Measurements from ENCODE around the gene SAA2.
"Not testable (repeated sequence)": the region's sequence is repeated elsewhere in the genome, so short reads cannot be mapped to it uniquely, and the experiment has no call there.

Gene SAA2

DNA sequence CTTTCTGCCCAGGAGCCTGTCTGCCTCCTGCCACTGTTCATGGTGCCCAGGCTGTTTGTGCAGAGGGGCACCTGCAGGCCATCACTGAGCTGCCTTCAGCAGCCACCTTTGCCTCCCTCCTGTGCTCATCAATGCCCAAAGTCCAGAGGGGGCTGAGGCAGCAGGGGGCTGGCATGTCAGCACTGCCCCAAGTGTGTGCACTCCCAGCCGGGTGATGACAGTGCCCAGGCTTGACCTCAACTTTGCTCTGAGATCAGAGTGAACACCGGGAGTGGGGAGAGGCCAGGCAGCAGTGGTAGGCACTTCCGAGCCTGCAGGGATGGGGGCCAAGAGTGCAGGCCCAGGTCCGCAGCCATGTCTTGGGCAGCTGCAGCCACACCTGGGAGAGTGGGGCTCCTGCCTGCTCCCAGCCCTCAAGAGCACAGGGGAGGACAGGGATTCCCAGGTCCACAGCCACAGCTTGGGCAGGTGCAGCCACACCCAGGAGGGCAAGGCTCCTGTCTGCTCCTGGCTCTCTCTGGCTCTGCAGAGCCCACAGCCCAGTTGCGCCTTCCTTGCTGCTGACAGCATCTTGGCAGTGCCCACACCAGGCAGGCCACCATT, 27.1 kb downstream of the SAA2 start:
- H3K9me3 ChIP-seq (ENCODE audit: control insufficient read depth, low read length) = no peaks in the 10 kb centered on the region
- no peaks in the 10 kb centered on the region for H3K36me3 ChIP-seq (ENCODE audit: control insufficient read depth, insufficient read depth, low read length)
- H3K9ac ChIP-seq (ENCODE audit: low read length) = no peak overlapping the region
- H3K27me3 ChIP-seq (ENCODE audit: control insufficient read depth, insufficient read depth, low read length) = no peaks in the 10 kb centered on the region
- no peak overlapping the region for H3K4me3 ChIP-seq (ENCODE audit: low read length)
- no peaks in the 10 kb centered on the region for H3K4me1 ChIP-seq (ENCODE audit: control insufficient read depth, insufficient read depth, low read length)

DNA sequence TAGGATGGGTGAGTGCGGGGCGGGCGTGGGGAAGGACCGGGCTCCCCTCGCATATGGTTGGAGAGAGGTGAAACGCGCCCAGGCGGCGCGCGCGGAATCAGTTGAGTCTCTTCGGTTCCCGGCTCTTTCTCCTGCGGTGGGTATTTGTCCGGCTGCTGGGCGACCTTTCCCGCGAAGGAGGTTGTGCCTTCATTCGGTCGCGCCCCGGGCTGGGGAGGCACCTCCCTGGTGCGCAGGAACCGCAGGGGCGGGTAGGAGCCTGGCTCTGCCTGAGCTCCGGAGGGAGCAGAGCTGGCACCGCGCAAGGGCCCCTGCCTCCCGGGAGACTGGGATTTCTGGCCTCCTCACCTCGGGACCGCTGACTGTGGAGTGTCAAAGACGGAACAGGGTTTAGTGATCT, 39.4 kb downstream of the SAA2 start:
- H3K36me3 ChIP-seq (ENCODE audit: control insufficient read depth, insufficient read depth, low read length) = no peaks in the 10 kb centered on the region
- no peaks in the 10 kb centered on the region for H3K9me3 ChIP-seq (ENCODE audit: control insufficient read depth, low read length)
- H3K9ac ChIP-seq (ENCODE audit: low read length) = no peak overlapping the region
- no peaks in the 10 kb centered on the region for H3K4me1 ChIP-seq (ENCODE audit: control insufficient read depth, insufficient read depth, low read length)
- peaks cover 17% of the 10 kb centered on the region for H3K27me3 ChIP-seq (ENCODE audit: control insufficient read depth, insufficient read depth, low read length)
- no peak overlapping the region for H3K4me3 ChIP-seq (ENCODE audit: low read length)

DNA sequence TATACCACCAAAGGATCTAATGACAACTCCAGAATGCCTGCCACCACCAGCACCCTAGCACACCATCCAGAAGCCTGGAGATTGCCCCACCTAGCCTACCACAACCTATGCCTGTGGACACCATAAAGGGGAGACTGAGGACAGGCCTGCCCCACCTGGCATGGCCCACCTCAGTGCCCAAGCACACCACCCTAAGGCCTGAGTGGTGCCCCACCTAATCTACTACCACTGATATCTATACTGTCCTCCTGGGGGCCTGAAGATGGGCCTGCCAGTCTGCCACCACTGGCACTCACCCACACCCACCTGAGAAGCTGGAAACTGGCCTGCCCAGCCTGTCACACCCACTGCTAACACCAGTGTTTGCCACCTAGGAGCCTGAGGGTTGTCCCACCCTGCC, 43.7 kb downstream of the SAA2 start:
- Histone ChIP-seq H3K4me3 (ENCODE audit: low read length) (no peak overlapping the region), H3K9me3 (ENCODE audit: control insufficient read depth, low read length) (no peaks in the 10 kb centered on the region), H3K27me3 (ENCODE audit: control insufficient read depth, insufficient read depth, low read length) (peaks cover 22% of the 10 kb centered on the region), H3K9ac (ENCODE audit: low read length) (no peak overlapping the region), H3K36me3 (ENCODE audit: control insufficient read depth, insufficient read depth, low read length) (no peaks in the 10 kb centered on the region), H3K4me1 (ENCODE audit: control insufficient read depth, insufficient read depth, low read length) (no peaks in the 10 kb centered on the region)

DNA sequence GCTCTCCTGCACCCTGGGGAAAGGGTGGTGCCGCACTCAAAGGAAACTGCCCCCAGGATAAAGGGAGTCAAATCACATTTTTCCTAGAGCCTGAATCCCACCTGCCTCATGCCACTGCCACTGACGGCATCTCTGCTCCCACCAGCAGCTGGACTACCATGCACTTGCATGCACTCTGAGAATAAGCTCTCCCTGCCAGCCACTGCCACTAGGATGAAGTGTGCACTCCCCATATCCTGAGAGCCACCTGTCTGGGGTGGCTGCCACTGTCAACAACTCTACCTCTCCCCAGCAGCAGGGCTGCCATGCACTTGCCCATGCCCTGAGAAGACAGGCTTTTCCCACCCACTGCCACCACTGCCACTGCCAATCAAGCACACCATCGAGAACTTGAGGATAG, 44.2 kb downstream of the SAA2 start:
- H3K9ac ChIP-seq (ENCODE audit: low read length) = no peak overlapping the region
- no peaks in the 10 kb centered on the region for H3K9me3 ChIP-seq (ENCODE audit: control insufficient read depth, low read length)
- no peaks in the 10 kb centered on the region for H3K36me3 ChIP-seq (ENCODE audit: control insufficient read depth, insufficient read depth, low read length)
- H3K4me3 ChIP-seq (ENCODE audit: low read length) = no peak overlapping the region
- H3K4me1 ChIP-seq (ENCODE audit: control insufficient read depth, insufficient read depth, low read length) = no peaks in the 10 kb centered on the region
- peaks cover 20% of the 10 kb centered on the region for H3K27me3 ChIP-seq (ENCODE audit: control insufficient read depth, insufficient read depth, low read length)

GRCh38 chr11:18203723-18204122, 44.7 kb downstream of the SAA2 start:
- H3K9ac ChIP-seq (ENCODE audit: low read length) = no peak overlapping the region
- H3K4me1 ChIP-seq (ENCODE audit: control insufficient read depth, insufficient read depth, low read length) = no peaks in the 10 kb centered on the region
- no peaks in the 10 kb centered on the region for H3K9me3 ChIP-seq (ENCODE audit: control insufficient read depth, low read length)
- peaks cover 15% of the 10 kb centered on the region for H3K27me3 ChIP-seq (ENCODE audit: control insufficient read depth, insufficient read depth, low read length)
- no peaks in the 10 kb centered on the region for H3K36me3 ChIP-seq (ENCODE audit: control insufficient read depth, insufficient read depth, low read length)
- H3K4me3 ChIP-seq (ENCODE audit: low read length) = no peak overlapping the region

DNA sequence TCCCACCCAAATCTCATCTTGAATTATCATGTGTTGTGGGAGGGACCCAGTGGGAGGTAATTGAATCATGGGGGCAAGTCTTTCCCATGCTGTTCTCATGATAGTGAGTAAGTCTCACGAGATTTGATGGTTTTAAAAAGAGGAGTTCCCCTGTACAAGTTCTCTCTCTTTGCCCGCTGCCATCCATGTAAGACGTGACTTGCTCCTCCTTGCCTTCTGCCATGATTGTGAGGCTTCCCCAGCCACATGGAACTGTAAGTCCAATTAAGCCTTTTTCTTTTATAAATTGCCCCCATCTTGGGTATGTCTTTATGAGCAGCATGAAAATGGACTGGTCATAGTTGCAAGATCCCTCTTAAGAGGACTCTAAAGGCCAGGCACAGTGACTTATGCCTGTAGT, 50.7 kb downstream of the SAA2 start:
- H3K4me3 ChIP-seq (ENCODE audit: low read length); H3K9ac ChIP-seq (ENCODE audit: low read length); H3K36me3 ChIP-seq (ENCODE audit: control insufficient read depth, insufficient read depth, low read length): not testable (repeated sequence)

DNA sequence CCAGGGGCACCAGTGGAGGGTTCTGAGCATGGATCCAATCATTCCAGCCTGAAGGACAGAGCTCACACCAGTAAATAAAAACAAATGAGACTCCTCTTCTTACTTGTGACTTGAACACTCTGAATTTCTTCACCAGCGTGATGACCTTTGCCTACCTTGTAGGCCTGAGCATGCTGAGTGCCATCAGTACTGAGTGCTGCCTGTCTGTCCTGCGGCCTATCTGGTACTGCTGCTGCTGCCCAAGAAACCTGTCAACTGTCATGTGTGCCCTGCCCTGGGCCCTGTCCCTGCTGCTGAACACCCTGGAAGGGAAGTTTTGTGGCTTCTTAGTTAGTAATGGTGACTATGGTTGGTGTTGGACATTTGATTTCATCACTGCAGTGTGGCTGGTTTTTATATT, 51.9 kb downstream of the SAA2 start:
- Histone ChIP-seq H3K36me3 (ENCODE audit: control insufficient read depth, insufficient read depth, low read length) (no peaks in the 10 kb centered on the region), H3K4me3 (ENCODE audit: low read length) (no peak overlapping the region), H3K4me1 (ENCODE audit: control insufficient read depth, insufficient read depth, low read length) (no peaks in the 10 kb centered on the region), H3K9me3 (ENCODE audit: control insufficient read depth, low read length) (no peaks in the 10 kb centered on the region), H3K9ac (ENCODE audit: low read length) (no peak overlapping the region), H3K27me3 (ENCODE audit: control insufficient read depth, insufficient read depth, low read length) (no peaks in the 10 kb centered on the region)

More for the DNA sequence above, 50.7 kb downstream of the SAA2 start:
- H3K9me3 ChIP-seq (ENCODE audit: control insufficient read depth, low read length); H3K4me1 ChIP-seq (ENCODE audit: control insufficient read depth, insufficient read depth, low read length); H3K27me3 ChIP-seq (ENCODE audit: control insufficient read depth, insufficient read depth, low read length): not testable (repeated sequence)
